MM.1S (cell line): ENCODE data around the gene NCF2.
A peak's percentile ranks its signal among the peaks of the same experiment; 100 is the strongest.

Source experiments
- DNase-seq: peaks from one replicate; pipeline ENCODE4 v3.0.0-alpha.2; 2015
- H2AFZ ChIP-seq: fragments of 300-600 bp; sonication (generic); 2 replicates; pipeline ENCODE4 v1.6.0; 2016; ENCODE audit warnings: antibody characterized with exemption, low read length
- H3F3A ChIP-seq: fragments of 300-600 bp; sonication (generic); 2 replicates; pipeline ENCODE4 v1.6.1; 2016; ENCODE audit warnings: mild to moderate bottlenecking, antibody characterized with exemption, low read length, moderate library complexity, mixed read lengths; ENCODE audit not compliant: insufficient read depth
- H3K27ac ChIP-seq: fragments of 300-600 bp; sonication (generic); 2 replicates; pipeline ENCODE4 v1.5.1; 2016; ENCODE audit warnings: mild to moderate bottlenecking, low read length
- H3K27me3 ChIP-seq: fragments of 300-600 bp; sonication (generic); replicated peaks from 2 replicates; pipeline ENCODE4 v1.6.0; 2016; ENCODE audit warnings: low read length; ENCODE audit not compliant: insufficient read depth
- H3K36me3 ChIP-seq: fragments of 300-600 bp; sonication (generic); replicated peaks from 2 replicates; pipeline ENCODE4 v1.6.1; 2016; ENCODE audit warnings: mild to moderate bottlenecking, low read length, mixed read lengths; ENCODE audit not compliant: insufficient read depth
- H3K4me1 ChIP-seq: fragments of 300-600 bp; sonication (generic); 2 replicates; pipeline ENCODE4 v1.6.1; 2016; ENCODE audit warnings: low read length, mixed read lengths
- H3K4me2 ChIP-seq: fragments of 300-600 bp; sonication (generic); 2 replicates; pipeline ENCODE4 v1.6.0; 2016; ENCODE audit warnings: low read depth, low read length
- H3K4me3 ChIP-seq: fragments of 300-600 bp; sonication (generic); 2 replicates; pipeline ENCODE4 v1.5.1; 2016; ENCODE audit warnings: low read length, mixed read lengths
- H3K79me2 ChIP-seq: fragments of 300-600 bp; sonication (generic); 2 replicates; pipeline ENCODE4 v1.6.1; 2016; ENCODE audit warnings: mixed run types, low read length, mixed read lengths
- H3K9ac ChIP-seq: fragments of 300-600 bp; sonication (generic); 2 replicates; pipeline ENCODE4 v1.6.1; 2016; ENCODE audit warnings: low read length, mixed read lengths
- H3K9me2 ChIP-seq: fragments of 300-600 bp; sonication (generic); replicated peaks from 2 replicates; pipeline ENCODE4 v1.6.1; 2016; ENCODE audit warnings: mild to moderate bottlenecking, low read length, mixed read lengths; ENCODE audit not compliant: insufficient read depth
- H3K9me3 ChIP-seq: fragments of 300-600 bp; sonication (generic); replicated peaks from 2 replicates; pipeline ENCODE4 v1.6.1; 2016; ENCODE audit warnings: mild to moderate bottlenecking, low read length, mixed read lengths; ENCODE audit not compliant: insufficient read depth
- H4K20me1 ChIP-seq: fragments of 300-600 bp; sonication (generic); 2 replicates; pipeline ENCODE4 v1.6.1; 2016; ENCODE audit warnings: mild to moderate bottlenecking, low read length, moderate library complexity, mixed read lengths; ENCODE audit not compliant: insufficient read depth
- EZH2 ChIP-seq: fragments of 300-600 bp; sonication (generic); optimal IDR thresholded peaks from 2 replicates; pipeline ENCODE3; 2017; ENCODE audit warnings: low read depth, mild to moderate bottlenecking, antibody characterized with exemption, low read length, mixed read lengths
- EZH2phosphoT487 ChIP-seq: fragments of 300-600 bp; sonication (generic); IDR thresholded peaks from 2 replicates; pipeline ENCODE4 v1.6.1; 2018; ENCODE audit warnings: antibody characterized with exemption, low read length
- TF ChIP-seq, protein P1 (sequence below): fragments of 300-600 bp; sonication (generic); IDR thresholded peaks from 2 replicates; pipeline ENCODE4 v1.5.1; 2016; ENCODE audit warnings: antibody characterized with exemption, low read length, mixed read lengths

The NCF2 gene, protein sequence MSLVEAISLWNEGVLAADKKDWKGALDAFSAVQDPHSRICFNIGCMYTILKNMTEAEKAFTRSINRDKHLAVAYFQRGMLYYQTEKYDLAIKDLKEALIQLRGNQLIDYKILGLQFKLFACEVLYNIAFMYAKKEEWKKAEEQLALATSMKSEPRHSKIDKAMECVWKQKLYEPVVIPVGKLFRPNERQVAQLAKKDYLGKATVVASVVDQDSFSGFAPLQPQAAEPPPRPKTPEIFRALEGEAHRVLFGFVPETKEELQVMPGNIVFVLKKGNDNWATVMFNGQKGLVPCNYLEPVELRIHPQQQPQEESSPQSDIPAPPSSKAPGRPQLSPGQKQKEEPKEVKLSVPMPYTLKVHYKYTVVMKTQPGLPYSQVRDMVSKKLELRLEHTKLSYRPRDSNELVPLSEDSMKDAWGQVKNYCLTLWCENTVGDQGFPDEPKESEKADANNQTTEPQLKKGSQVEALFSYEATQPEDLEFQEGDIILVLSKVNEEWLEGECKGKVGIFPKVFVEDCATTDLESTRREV

DNA sequence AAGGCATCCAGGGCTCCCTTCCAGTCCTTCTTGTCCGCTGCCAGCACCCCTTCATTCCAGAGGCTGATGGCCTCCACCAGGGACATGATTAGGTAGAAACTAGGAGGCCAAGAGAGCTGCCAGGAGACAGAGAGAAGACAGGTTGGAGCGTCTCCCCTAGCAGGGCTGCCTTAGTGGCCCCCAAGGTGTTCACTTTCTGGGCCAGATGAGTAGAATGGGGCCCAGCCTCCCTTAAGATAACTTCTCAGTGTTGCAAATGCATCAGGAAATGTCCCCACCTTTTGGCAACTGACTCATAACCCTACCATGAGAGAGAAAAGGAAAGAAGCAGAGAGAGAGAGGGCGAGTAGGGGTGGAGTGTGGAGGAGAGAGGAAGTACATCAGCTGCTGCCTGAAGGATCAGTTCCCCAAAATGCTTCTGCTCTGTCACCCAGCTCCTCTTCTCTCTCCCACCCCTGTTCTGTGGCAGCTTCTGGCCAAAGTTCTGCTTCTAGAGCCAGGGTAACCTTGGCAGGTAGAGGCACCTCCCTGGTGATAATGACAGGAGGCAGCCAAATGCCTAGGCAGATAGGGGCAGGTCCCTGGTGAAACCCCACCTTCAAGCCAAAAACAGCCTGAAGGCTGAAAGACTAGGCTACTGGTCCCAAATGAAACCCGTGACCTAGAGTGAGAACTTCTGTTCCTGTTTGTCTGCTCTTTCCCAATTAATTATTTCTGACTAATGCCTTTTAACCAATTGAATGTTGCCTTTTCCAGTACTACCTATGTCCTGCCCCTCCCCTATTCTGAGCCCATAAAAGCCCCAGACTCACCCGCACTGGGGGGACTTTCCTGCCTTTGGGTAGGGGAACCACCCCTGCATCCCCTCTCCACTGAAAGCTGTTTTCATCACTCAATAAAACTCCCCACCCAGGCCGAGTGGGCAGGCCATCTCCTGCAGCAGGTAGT, at the start of gene NCF2:
Gene NCF2, minus strand, starts transcription at position 216 of the 948 bp plus-strand sequence. Its CDS starts 130 bp downstream, at position 86.
- H3K4me2 ChIP-seq = peak within 1 kb of the TSS; percentile 92
- peak within 1 kb of the TSS; percentile 81 for H2AFZ ChIP-seq
- H3K4me1 ChIP-seq = peaks cover 42% of the 10 kb centered on the region
- TF ChIP-seq EZH2 = no peak
- TF ChIP-seq, protein P1, sequence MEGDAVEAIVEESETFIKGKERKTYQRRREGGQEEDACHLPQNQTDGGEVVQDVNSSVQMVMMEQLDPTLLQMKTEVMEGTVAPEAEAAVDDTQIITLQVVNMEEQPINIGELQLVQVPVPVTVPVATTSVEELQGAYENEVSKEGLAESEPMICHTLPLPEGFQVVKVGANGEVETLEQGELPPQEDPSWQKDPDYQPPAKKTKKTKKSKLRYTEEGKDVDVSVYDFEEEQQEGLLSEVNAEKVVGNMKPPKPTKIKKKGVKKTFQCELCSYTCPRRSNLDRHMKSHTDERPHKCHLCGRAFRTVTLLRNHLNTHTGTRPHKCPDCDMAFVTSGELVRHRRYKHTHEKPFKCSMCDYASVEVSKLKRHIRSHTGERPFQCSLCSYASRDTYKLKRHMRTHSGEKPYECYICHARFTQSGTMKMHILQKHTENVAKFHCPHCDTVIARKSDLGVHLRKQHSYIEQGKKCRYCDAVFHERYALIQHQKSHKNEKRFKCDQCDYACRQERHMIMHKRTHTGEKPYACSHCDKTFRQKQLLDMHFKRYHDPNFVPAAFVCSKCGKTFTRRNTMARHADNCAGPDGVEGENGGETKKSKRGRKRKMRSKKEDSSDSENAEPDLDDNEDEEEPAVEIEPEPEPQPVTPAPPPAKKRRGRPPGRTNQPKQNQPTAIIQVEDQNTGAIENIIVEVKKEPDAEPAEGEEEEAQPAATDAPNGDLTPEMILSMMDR = peak; percentile 9; the same call in 1 of the 2 replicates
- TF ChIP-seq EZH2phosphoT487 = no peak
- H3F3A ChIP-seq = peaks cover 24% of the 10 kb centered on the region
- no peaks in the 10 kb centered on the region for H3K9me2 ChIP-seq
- peaks cover 8% of the 10 kb centered on the region for H3K79me2 ChIP-seq
- H3K9me3 ChIP-seq = no peaks in the 10 kb centered on the region
- no peaks in the 10 kb centered on the region for H4K20me1 ChIP-seq
- DNase-seq = peak; percentile 58
- H3K27me3 ChIP-seq = no peaks in the 10 kb centered on the region
- no peaks in the 10 kb centered on the region for H3K36me3 ChIP-seq
- peak within 1 kb of the TSS; percentile 91 for H3K27ac ChIP-seq
- peak within 1 kb of the TSS; percentile 66 for H3K9ac ChIP-seq
- H3K4me3 ChIP-seq = peak within 1 kb of the TSS; percentile 61

DNA sequence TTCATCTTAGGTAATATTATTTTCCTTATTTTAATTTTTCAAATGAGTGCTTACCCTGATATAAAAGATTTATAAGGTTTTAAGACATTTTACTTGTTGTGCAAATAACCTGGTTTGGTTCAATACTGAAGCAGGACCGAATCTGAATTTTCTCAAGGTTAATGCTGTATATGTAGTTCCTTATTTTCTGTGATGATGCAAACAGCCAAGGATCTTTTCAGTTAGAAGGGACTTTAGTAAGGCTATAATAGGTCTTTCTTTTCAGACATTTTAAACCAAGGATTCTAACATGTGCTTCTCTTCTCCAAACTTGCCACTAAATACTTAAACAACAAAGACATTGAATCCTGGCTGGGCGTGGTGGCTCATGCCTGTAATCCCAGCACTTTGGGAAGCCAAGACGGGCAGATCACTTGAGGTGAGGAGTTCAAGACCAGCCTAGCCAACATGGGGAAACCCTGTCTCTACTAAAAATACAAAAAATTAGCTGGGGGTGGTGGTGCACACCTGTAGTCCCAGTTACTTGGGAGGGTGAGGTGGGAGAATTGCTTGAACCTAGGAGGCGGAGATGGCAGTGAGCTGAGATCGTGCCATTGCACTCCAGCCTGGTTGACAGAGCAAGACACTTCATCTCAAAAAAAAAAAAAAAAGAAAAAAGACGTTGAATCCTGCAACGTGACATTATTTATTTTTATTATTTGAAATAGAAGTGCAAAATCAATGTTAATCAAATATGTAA, 48.6 kb upstream of the NCF2 start:
- Histone ChIP-seq H3K27ac (no peak overlapping the region), H2AFZ (no peak overlapping the region), H3F3A (peaks cover 11% of the 10 kb centered on the region), H3K27me3 (no peaks in the 10 kb centered on the region), H3K36me3 (no peaks in the 10 kb centered on the region), H3K4me3 (no peak overlapping the region), H4K20me1 (no peaks in the 10 kb centered on the region; the same call in 1 of the 2 replicates), H3K79me2 (peaks cover 17% of the 10 kb centered on the region), H3K9me3 (no peaks in the 10 kb centered on the region), H3K4me2 (no peak overlapping the region), H3K4me1 (no peaks in the 10 kb centered on the region), H3K9ac (no peak overlapping the region), H3K9me2 (no peaks in the 10 kb centered on the region)
- no peak for DNase-seq
- TF ChIP-seq, protein P1 = no peak
- TF ChIP-seq EZH2phosphoT487 = no peak
- no peak for TF ChIP-seq EZH2

DNA sequence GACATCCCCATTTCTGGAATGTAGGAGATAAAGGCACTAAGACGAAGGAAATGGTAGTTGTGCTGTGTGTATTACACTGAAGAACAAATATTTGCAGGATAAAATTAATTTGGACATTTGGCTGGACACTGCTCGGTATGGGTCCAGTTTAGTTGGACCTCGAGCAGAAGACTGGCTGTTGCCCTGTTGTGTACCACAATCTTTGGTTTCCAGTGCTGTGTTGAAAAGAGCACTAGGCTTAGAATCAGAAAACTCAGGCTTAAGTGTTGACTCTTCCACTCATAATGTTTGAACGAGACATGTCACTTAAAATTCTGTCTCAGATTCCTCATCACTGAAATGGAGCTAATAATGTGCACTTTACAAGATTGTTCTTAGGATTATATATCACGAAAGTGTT, 46.5 kb upstream of the NCF2 start:
- no peak for DNase-seq
- H3K27me3 ChIP-seq = no peaks in the 10 kb centered on the region
- no peaks in the 10 kb centered on the region for H3K36me3 ChIP-seq
- H3K9me3 ChIP-seq = no peaks in the 10 kb centered on the region
- no peak for TF ChIP-seq EZH2phosphoT487
- no peak for TF ChIP-seq EZH2
- TF ChIP-seq, protein P1 = no peak
- peak overlapping the region; percentile 97; the same call in 1 of the 2 replicates for H2AFZ ChIP-seq
- H3K4me2 ChIP-seq = peak overlapping the region; percentile 93
- no peaks in the 10 kb centered on the region for H3K9me2 ChIP-seq
- H3K27ac ChIP-seq = no peak overlapping the region
- H4K20me1 ChIP-seq = peaks cover 5% of the 10 kb centered on the region; the same call in 1 of the 2 replicates
- H3K4me1 ChIP-seq = peaks cover 16% of the 10 kb centered on the region
- H3K9ac ChIP-seq = no peak overlapping the region
- peaks cover 19% of the 10 kb centered on the region for H3F3A ChIP-seq
- peaks cover 37% of the 10 kb centered on the region for H3K79me2 ChIP-seq
- H3K4me3 ChIP-seq = no peak overlapping the region; the same call in 1 of the 2 replicates
